Cardiac muscle cell (in vitro differentiated cells and primary cell): ENCODE measurements around the gene CACUL1. TPM values are rescaled to one million over a fixed set of nuclear protein-coding genes. Genes with fewer than 3 reads are reported as not detected.
A peak's percentile ranks its signal among the peaks of the same experiment; 100 is the strongest.
"Not testable (repeated sequence)": the region's sequence is repeated elsewhere in the genome, so short reads cannot be mapped to it uniquely, and the experiment has no call there.

Source experiments
- DNase-seq, 2 donors: peaks; one replicate each; pipeline versions ENCODE4 v3.0.0 to v3.0.0-alpha.2; 2010 to 2017; ENCODE audit warnings: low read depth in 1 of 2, low spot score in 1 of 2
- H3K27ac ChIP-seq: fragments of 200-600 bp; sonication (generic); 2 replicates; pipeline ENCODE4 v1.5.1; 2016
- H3K27me3 ChIP-seq: fragments of 200-600 bp; sonication (generic); 2 replicates; pipeline ENCODE4 v1.6.0; 2016; ENCODE audit warnings: control low read depth
- H3K36me3 ChIP-seq: fragments of 200-600 bp; sonication (generic); 2 replicates; pipeline ENCODE4 v1.5.1; 2016; ENCODE audit warnings: control low read depth
- H3K4me1 ChIP-seq: fragments of 200-600 bp; sonication (generic); 2 replicates; pipeline ENCODE4 v1.8.1; 2017; ENCODE audit warnings: low read depth, mild to moderate bottlenecking, mixed run types
- H3K4me3 ChIP-seq: fragments of 200-600 bp; sonication (generic); 2 replicates; pipeline ENCODE4 v1.5.1; 2016; ENCODE audit warnings: mild to moderate bottlenecking
- H3K9me3 ChIP-seq: fragments of 200-600 bp; sonication (generic); 2 replicates; pipeline ENCODE4 v1.5.1; 2017; ENCODE audit warnings: low read depth, mild to moderate bottlenecking, control low read depth
- CTCF ChIP-seq: IDR thresholded peaks from 2 replicates; pipeline ENCODE4 v1.5.1; 2012; ENCODE audit warnings: low read depth, mild to moderate bottlenecking, low read length
- polyA plus RNA-seq: library from polyadenylated mRNA; unstranded; fragments of >200 nt; fragmentation: Nextera tagmentation; extraction: Ambion mirVana; gene quantifications from 2 replicates; pipeline ENCODE4 v1.2.1, GENCODE V29; 2016
- total RNA-seq: library from RNA; depleted of rRNA; stranded (reverse); fragments of >200 nt; gene quantifications from 2 replicates; pipeline ENCODE4 v1.2.3, GENCODE V29; 2016

The CACUL1 gene
- total and polyA plus RNA-seq, 2 experiments from 2014 or later, result 35.6 to 40.5 TPM

GRCh38 chr10:118798231-118798662 is 43.5 kb upstream of the CACUL1 start:
- no peak for TF ChIP-seq CTCF
- peak in 1 of 2 donors; percentile 75 for DNase-seq

GRCh38 chr10:118794971-118795370 is 40.2 kb upstream of the CACUL1 start:
- not testable (repeated sequence) for H3K4me3 ChIP-seq, H3K36me3 ChIP-seq, H3K4me1 ChIP-seq, DNase-seq, H3K9me3 ChIP-seq, H3K27me3 ChIP-seq, H3K27ac ChIP-seq

More at GRCh38 chr10:118798231-118798662, 43.5 kb upstream of the CACUL1 start:
- no peaks in the 10 kb centered on the region for H3K36me3 ChIP-seq
- H3K4me1 ChIP-seq, result no peaks in the 10 kb centered on the region
- H3K4me3 ChIP-seq, result no peak overlapping the region
- no peak overlapping the region for H3K27ac ChIP-seq
- H3K27me3 ChIP-seq, result peaks cover 2% of the 10 kb centered on the region
- H3K9me3 ChIP-seq, result no peaks in the 10 kb centered on the region

- Histone ChIP-seq H3K27me3 (no peaks in the 10 kb centered on the region), H3K36me3 (no peaks in the 10 kb centered on the region), H3K4me3 (no peak overlapping the region), H3K4me1 (no peaks in the 10 kb centered on the region), H3K27ac (no peak overlapping the region), H3K9me3 (no peaks in the 10 kb centered on the region)
- DNase-seq, result no peak
- no peak for TF ChIP-seq CTCF
Observed at GRCh38 chr10:118793545-118793944, 38.8 kb upstream of the CACUL1 start.

GRCh38 chr10:118792526-118792925 is 37.8 kb upstream of the CACUL1 start:
- no peak for TF ChIP-seq CTCF

GRCh38 chr10:118790058-118790457 is 35.3 kb upstream of the CACUL1 start:
- DNase-seq, result no peak
- Histone ChIP-seq H3K27me3 (no peaks in the 10 kb centered on the region), H3K4me3 (no peak overlapping the region), H3K36me3 (no peaks in the 10 kb centered on the region), H3K9me3 (no peaks in the 10 kb centered on the region), H3K27ac (no peak overlapping the region), H3K4me1 (no peaks in the 10 kb centered on the region)
- no peak for TF ChIP-seq CTCF

More at GRCh38 chr10:118792526-118792925, 37.8 kb upstream of the CACUL1 start:
- H3K9me3 ChIP-seq, result no peaks in the 10 kb centered on the region
- no peaks in the 10 kb centered on the region for H3K27me3 ChIP-seq
- no peak overlapping the region for H3K4me3 ChIP-seq
- no peak overlapping the region for H3K27ac ChIP-seq
- no peaks in the 10 kb centered on the region for H3K4me1 ChIP-seq
- DNase-seq, result peak in 1 of 2 donors; percentile 55
- no peaks in the 10 kb centered on the region for H3K36me3 ChIP-seq

- H3K27me3 ChIP-seq, result no peaks in the 10 kb centered on the region
- no peaks in the 10 kb centered on the region for H3K36me3 ChIP-seq
- H3K27ac ChIP-seq, result no peak overlapping the region
- no peaks in the 10 kb centered on the region for H3K4me1 ChIP-seq
- H3K9me3 ChIP-seq, result no peaks in the 10 kb centered on the region
- no peak for TF ChIP-seq CTCF
- DNase-seq, result no peak
- H3K4me3 ChIP-seq, result no peak overlapping the region
Observed at GRCh38 chr10:118785551-118785950, 30.8 kb upstream of the CACUL1 start.
